DOHH2 (cell line): ENCODE results near the gene SERINC4.

Experiments
- EZH2phosphoT487 ChIP-seq: fragments of 200-600 bp; sonication (generic); IDR thresholded peaks from 2 replicates; pipeline ENCODE4 v1.6.1; 2017; ENCODE audit warnings: borderline replicate concordance, mild to moderate bottlenecking, antibody characterized with exemption, low read length, moderate library complexity, mixed read lengths
- TF ChIP-seq, protein P1 (sequence below): fragments of 200-600 bp; sonication (generic); IDR thresholded peaks from one replicate; pipeline ENCODE4 v1.5.1; 2014; ENCODE audit warnings: antibody characterized with exemption, mild to moderate bottlenecking, low read depth, low read length; ENCODE audit not compliant: poor library complexity, severe bottlenecking

DNA sequence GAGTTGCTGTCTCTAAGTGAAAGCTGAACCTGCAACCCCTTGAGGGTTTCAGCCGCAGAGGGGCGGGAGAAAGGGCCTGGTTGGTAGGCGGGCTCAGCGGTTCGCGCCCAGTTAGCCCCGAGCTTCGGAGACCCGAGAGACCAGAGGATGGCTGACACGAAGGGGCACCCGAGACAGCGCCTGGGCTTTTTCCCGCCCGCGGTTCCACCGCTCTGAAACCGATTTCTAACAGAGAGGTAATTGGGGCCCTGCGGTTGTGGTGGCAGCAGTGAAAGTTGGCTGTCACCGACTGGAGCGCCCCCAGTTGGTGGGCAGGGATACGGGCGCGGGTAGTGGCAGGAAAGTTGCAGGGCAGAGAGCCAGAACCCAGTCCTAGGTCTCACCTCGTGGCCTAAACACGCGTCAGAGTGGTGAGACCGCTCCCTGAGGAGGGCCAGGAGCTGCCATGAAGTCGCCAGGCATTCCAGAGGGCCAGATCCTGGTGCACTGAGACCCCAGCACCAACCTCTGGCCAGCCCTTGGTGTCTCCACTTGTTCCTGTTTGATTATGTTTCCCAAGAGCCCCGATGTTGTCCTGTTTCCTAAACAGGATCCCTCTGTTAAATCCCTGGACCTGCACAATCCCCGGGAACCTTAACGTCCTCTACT lies 22.6 kb downstream of the SERINC4 start:
- TF ChIP-seq, protein P1, sequence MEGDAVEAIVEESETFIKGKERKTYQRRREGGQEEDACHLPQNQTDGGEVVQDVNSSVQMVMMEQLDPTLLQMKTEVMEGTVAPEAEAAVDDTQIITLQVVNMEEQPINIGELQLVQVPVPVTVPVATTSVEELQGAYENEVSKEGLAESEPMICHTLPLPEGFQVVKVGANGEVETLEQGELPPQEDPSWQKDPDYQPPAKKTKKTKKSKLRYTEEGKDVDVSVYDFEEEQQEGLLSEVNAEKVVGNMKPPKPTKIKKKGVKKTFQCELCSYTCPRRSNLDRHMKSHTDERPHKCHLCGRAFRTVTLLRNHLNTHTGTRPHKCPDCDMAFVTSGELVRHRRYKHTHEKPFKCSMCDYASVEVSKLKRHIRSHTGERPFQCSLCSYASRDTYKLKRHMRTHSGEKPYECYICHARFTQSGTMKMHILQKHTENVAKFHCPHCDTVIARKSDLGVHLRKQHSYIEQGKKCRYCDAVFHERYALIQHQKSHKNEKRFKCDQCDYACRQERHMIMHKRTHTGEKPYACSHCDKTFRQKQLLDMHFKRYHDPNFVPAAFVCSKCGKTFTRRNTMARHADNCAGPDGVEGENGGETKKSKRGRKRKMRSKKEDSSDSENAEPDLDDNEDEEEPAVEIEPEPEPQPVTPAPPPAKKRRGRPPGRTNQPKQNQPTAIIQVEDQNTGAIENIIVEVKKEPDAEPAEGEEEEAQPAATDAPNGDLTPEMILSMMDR = peak; percentile 87
- no peak for TF ChIP-seq EZH2phosphoT487
